Liver (tissue), 9 donors: Measurements from ENCODE around the gene GAMT. TPM values are rescaled to one million over a fixed set of nuclear protein-coding genes. Genes with fewer than 3 reads are reported as not detected.

Experiments used
- DNase-seq: peaks from one replicate; pipeline ENCODE4 v3.0.0-alpha.2; 2017; ENCODE audit warnings: low spot score
- H3K27ac ChIP-seq, 2 donors: one replicate each; pipeline ENCODE4 v1.7.0; 2013; ENCODE audit warnings: inconsistent platforms in 2 of 2, low read length in 2 of 2, control low read depth in 1 of 2, low read depth in 1 of 2, mild to moderate bottlenecking in 1 of 2
- H3K27me3 ChIP-seq, 4 donors: one replicate each; pipeline versions ENCODE4 v1.6.1 to v1.7.0; 2013; ENCODE audit warnings: low read length in 3 of 4, inconsistent platforms in 1 of 4, mild to moderate bottlenecking in 1 of 4, moderate library complexity in 1 of 4; ENCODE audit not compliant: control insufficient read depth in 4 of 4, insufficient read depth in 4 of 4
- H3K36me3 ChIP-seq, 4 donors: one replicate each; pipeline versions ENCODE4 v1.6.1 to v1.7.0; 2013; ENCODE audit warnings: low read length in 3 of 4, mild to moderate bottlenecking in 3 of 4, low read depth in 1 of 4, moderate library complexity in 1 of 4; ENCODE audit not compliant: control insufficient read depth in 4 of 4, insufficient read depth in 3 of 4
- H3K4me1 ChIP-seq, 4 donors: one replicate each; pipeline versions ENCODE4 v1.6.1 to v1.7.0; 2013; ENCODE audit warnings: low read length in 3 of 4, mild to moderate bottlenecking in 3 of 4, moderate library complexity in 1 of 4; ENCODE audit not compliant: control insufficient read depth in 4 of 4, insufficient read depth in 4 of 4
- H3K4me3 ChIP-seq, 3 donors: one replicate each; pipeline versions ENCODE4 v1.6.1 to v1.7.0; 2013; ENCODE audit warnings: low read length in 3 of 3, control low read depth in 1 of 3, low read depth in 1 of 3, mild to moderate bottlenecking in 1 of 3
- H3K9ac ChIP-seq, 2 donors: one replicate each; pipeline ENCODE4 v1.7.0; 2013; ENCODE audit warnings: low read length in 2 of 2, mild to moderate bottlenecking in 2 of 2, moderate library complexity in 2 of 2, control low read depth in 1 of 2, low read depth in 1 of 2
- H3K9me3 ChIP-seq, 4 donors: one replicate each; pipeline versions ENCODE4 v1.6.1 to v1.7.0; 2013; ENCODE audit warnings: low read length in 3 of 4; ENCODE audit not compliant: control insufficient read depth in 4 of 4
- ATF3 ChIP-seq: IDR thresholded peaks from 2 replicates; pipeline ENCODE4 v1.6.1; 2016; ENCODE audit warnings: antibody characterized with exemption
- CTCF ChIP-seq: fragments of 150-350 bp; IDR thresholded peaks from 2 replicates; pipeline ENCODE4 v1.5.1; 2017; ENCODE audit warnings: improper control_type of control experiment, low read depth, low read length; ENCODE audit not compliant: missing input control
- EGR1 ChIP-seq, 2 donors: IDR thresholded peaks; 2 replicates each; pipeline ENCODE4 v1.6.1; 2016 to 2018; ENCODE audit warnings: antibody characterized with exemption in 2 of 2, low read depth in 2 of 2
- FOXA1 ChIP-seq: IDR thresholded peaks from 2 replicates; pipeline ENCODE4 v1.6.1; 2016; ENCODE audit warnings: antibody characterized with exemption
- FOXA2 ChIP-seq: IDR thresholded peaks from 2 replicates; pipeline ENCODE4 v1.6.1; 2016; ENCODE audit warnings: antibody characterized with exemption
- GABPA ChIP-seq, 2 donors: IDR thresholded peaks in 1 of 2; conservative IDR thresholded peaks in 1 of 2; 2 replicates each; pipeline ENCODE4 v1.6.1; 2016; ENCODE audit warnings: antibody characterized with exemption in 2 of 2, mild to moderate bottlenecking in 1 of 2, moderate library complexity in 1 of 2
- HNF4A ChIP-seq, 2 donors: conservative IDR thresholded peaks; 2 replicates each; pipeline ENCODE4 v1.6.1; 2016; ENCODE audit warnings: antibody characterized with exemption in 2 of 2, mild to moderate bottlenecking in 2 of 2
- JUND ChIP-seq, 2 donors: IDR thresholded peaks; 2 replicates each; pipeline ENCODE4 v1.6.1; 2016; ENCODE audit warnings: antibody characterized with exemption in 2 of 2
- MAX ChIP-seq: IDR thresholded peaks from 2 replicates; pipeline ENCODE4 v1.6.1; 2016; ENCODE audit warnings: antibody characterized with exemption
- NR2F2 ChIP-seq: IDR thresholded peaks from 2 replicates; pipeline ENCODE4 v1.6.1; 2016; ENCODE audit warnings: antibody characterized with exemption
- RAD21 ChIP-seq, 2 donors: IDR thresholded peaks; 2 replicates each; pipeline ENCODE4 v1.6.1; 2016; ENCODE audit warnings: antibody characterized with exemption in 2 of 2, mild to moderate bottlenecking in 2 of 2
- REST ChIP-seq: IDR thresholded peaks from 2 replicates; pipeline ENCODE4 v1.6.1; 2016; ENCODE audit warnings: antibody characterized with exemption, mild to moderate bottlenecking
- RXRA ChIP-seq, 2 donors: IDR thresholded peaks; 2 replicates each; pipeline ENCODE4 v1.6.1; 2017 to 2018; ENCODE audit warnings: antibody characterized with exemption in 2 of 2, mild to moderate bottlenecking in 1 of 2
- SP1 ChIP-seq: IDR thresholded peaks from 2 replicates; pipeline ENCODE4 v1.6.1; 2018; ENCODE audit warnings: antibody characterized with exemption, mild to moderate bottlenecking
- YY1 ChIP-seq: IDR thresholded peaks from 2 replicates; pipeline ENCODE4 v1.6.1; 2016; ENCODE audit warnings: antibody characterized with exemption, mild to moderate bottlenecking
- ZBTB33 ChIP-seq: IDR thresholded peaks from 2 replicates; pipeline ENCODE4 v1.6.1; 2016; ENCODE audit warnings: antibody characterized with exemption
- WGBS: extraction: QIAGEN DNeasy Blood & Tissue Kit; methylation state at CpG from one replicate; pipeline ENCODE4 v1.1.7; 2013; 5-methylcytosine and 5-hydroxymethylcytosine counted together
- polyA plus RNA-seq, 2 donors: library from polyadenylated mRNA; stranded (reverse) in 1 of 2; unstranded in 1 of 2; fragments of 200-250 nt in 1 of 2; fragments of >200 nt in 1 of 2; fragmentation: Nextera tagmentation in 1 of 2; extraction: Ambion mirVana in 1 of 2; gene quantifications; one replicate each; pipeline versions ENCODE4 v1.2.1 to v1.2.3, GENCODE V29; 2013 to 2015
- total RNA-seq, 2 donors: library from RNA; depleted of rRNA; stranded (reverse); fragments of >200 nt; gene quantifications; one replicate each; pipeline ENCODE4 v1.2.3, GENCODE V29; 2014
- donor health status: healthy.
- donor health status: healthy.
- donor health status: healthy.
- donor health status: healthy.
- donor health status: healthy.

Gene GAMT
- total and polyA plus RNA-seq, 4 donors: 76.2 to 394 (median 274) TPM

GRCh38 chr19:1445932-1446712 lies 44.8 kb upstream of the GAMT start:
- H3K27ac ChIP-seq: no peak overlapping the region
- H3K9me3 ChIP-seq: no peaks in the 10 kb centered on the region
- 4% methylated on average over 99 of the region's 99 CpGs for WGBS
- no peak overlapping the region for H3K9ac ChIP-seq
- DNase-seq: no peak
- peaks cover 3 to 13% (median 11%) of the 10 kb centered on the region in 4 donors for H3K4me1 ChIP-seq
- peaks cover 8 to 17% (median 13%) of the 10 kb centered on the region in 4 donors for H3K27me3 ChIP-seq
- peak overlapping the region in 1 of 3 donors; percentile 33 for H3K4me3 ChIP-seq
- peaks cover 4 to 15% (median 9%) of the 10 kb centered on the region in 4 donors for H3K36me3 ChIP-seq
- TF ChIP-seq RXRA (IDR thresholded peaks at IDR 0.05): no peak
- TF ChIP-seq REST: no peak
- TF ChIP-seq GABPA (IDR thresholded peaks at IDR 0.05 in 1 of 2, conservative IDR thresholded peaks at IDR 0.05 in 1 of 2): no peak
- TF ChIP-seq MAX: no peak
- TF ChIP-seq ATF3: no peak
- no peak for TF ChIP-seq FOXA1
- no peak for TF ChIP-seq SP1
- TF ChIP-seq HNF4A (conservative IDR thresholded peaks at IDR 0.05): no peak
- no peak for TF ChIP-seq CTCF
- TF ChIP-seq NR2F2: no peak
- no peak for TF ChIP-seq EGR1 (IDR thresholded peaks at IDR 0.05; ENCODE audit: low read depth in 2 of 2)
- TF ChIP-seq FOXA2: no peak
- no peak for TF ChIP-seq RAD21 (IDR thresholded peaks at IDR 0.05)
- TF ChIP-seq JUND (IDR thresholded peaks at IDR 0.05): no peak

GRCh38 chr19:1445185-1445931 lies 44.0 kb upstream of the GAMT start:
- Histone ChIP-seq H3K27me3 (peaks cover 3 to 11% (median 10%) of the 10 kb centered on the region in 4 donors), H3K36me3 (peaks cover 8 to 23% (median 11%) of the 10 kb centered on the region in 4 donors), H3K9ac (no peak overlapping the region), H3K4me3 (peak overlapping the region in 1 of 3 donors; percentile 33), H3K4me1 (peaks cover 3 to 13% (median 11%) of the 10 kb centered on the region in 4 donors), H3K9me3 (no peaks in the 10 kb centered on the region), H3K27ac (no peak overlapping the region)
- DNase-seq: peak; percentile 86
- WGBS: 3% methylated on average over 70 of the region's 70 CpGs
- no peak for TF ChIP-seq EGR1 (IDR thresholded peaks at IDR 0.05; ENCODE audit: low read depth in 2 of 2)
- peak in 1 of 2 donors; percentile 66 for TF ChIP-seq RAD21 (IDR thresholded peaks at IDR 0.05)
- TF ChIP-seq JUND (IDR thresholded peaks at IDR 0.05): no peak
- no peak for TF ChIP-seq REST
- TF ChIP-seq ATF3: no peak
- TF ChIP-seq MAX: no peak
- TF ChIP-seq ZBTB33: no peak
- no peak for TF ChIP-seq YY1
